Measurements from ENCODE around the gene SAYSD1.

DNA sequence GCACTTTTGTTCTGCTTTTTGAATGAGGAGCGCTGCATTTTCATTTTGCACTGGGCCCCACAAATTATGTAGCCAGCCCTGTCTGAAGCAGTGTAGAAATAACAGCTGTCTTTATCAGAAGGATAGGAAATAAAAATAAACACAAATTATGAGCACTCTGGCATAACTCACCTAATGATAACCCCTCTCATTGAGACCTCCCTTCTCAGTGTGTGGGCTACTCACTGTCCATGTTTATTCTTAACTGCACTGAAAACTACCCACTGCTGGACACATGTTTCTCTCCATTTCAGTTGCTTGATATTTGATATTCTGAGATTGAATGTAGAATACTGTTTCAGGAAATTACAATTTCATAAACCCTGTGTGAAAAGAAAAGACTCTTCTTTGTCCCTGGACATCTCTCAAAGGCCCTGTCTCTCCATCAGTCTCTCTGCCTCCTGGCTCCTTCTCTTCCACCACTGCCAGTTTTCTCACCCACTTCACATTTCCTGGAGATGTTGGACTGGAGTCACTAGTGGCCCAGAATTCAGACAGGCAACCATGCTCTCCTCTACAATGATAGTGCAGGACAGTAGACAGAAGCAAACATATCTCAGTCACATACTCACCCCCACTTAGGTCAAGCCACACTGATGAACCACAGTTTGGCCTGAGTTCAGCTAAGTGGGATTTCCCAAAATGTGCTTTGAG, 29.6 kb upstream of the SAYSD1 start:
- TF ChIP-seq, protein P1, sequence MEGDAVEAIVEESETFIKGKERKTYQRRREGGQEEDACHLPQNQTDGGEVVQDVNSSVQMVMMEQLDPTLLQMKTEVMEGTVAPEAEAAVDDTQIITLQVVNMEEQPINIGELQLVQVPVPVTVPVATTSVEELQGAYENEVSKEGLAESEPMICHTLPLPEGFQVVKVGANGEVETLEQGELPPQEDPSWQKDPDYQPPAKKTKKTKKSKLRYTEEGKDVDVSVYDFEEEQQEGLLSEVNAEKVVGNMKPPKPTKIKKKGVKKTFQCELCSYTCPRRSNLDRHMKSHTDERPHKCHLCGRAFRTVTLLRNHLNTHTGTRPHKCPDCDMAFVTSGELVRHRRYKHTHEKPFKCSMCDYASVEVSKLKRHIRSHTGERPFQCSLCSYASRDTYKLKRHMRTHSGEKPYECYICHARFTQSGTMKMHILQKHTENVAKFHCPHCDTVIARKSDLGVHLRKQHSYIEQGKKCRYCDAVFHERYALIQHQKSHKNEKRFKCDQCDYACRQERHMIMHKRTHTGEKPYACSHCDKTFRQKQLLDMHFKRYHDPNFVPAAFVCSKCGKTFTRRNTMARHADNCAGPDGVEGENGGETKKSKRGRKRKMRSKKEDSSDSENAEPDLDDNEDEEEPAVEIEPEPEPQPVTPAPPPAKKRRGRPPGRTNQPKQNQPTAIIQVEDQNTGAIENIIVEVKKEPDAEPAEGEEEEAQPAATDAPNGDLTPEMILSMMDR (IDR thresholded peaks at IDR 0.05) = no peak
- no peak for TF ChIP-seq POLR2A (IDR thresholded peaks at IDR 0.05)
